K562 (cell line): ENCODE results near the gene EEF1AKMT4. TPM values are rescaled to one million over a fixed set of nuclear protein-coding genes. Genes with fewer than 3 reads are reported as not detected.

ENCODE experiments used
- BHLHE40 ChIP-seq: IDR thresholded peaks from 2 replicates; pipeline ENCODE4 v1.6.1; 2011; ENCODE audit warnings: low read length, improper control_type of control experiment
- CBX1 ChIP-seq: sonication (generic); IDR thresholded peaks from 2 replicates; pipeline ENCODE4 v1.6.1; 2016; ENCODE audit warnings: antibody characterized with exemption, low read depth, mild to moderate bottlenecking
- CCAR2 ChIP-seq: fragments of 200-400 bp; formaldehyde crosslinking; IDR thresholded peaks from 2 replicates; pipeline ENCODE4 v1.6.1; 2017; ENCODE audit warnings: mild to moderate bottlenecking, low read depth, low read length
- CREB1 ChIP-seq, 2 experiments: sonication (generic) in 1 of 2; formaldehyde crosslinking in 1 of 2; IDR thresholded peaks; 2 replicates each; pipeline versions ENCODE4 v1.6.1 to v1.8.0; 2012 to 2022; ENCODE audit warnings: inconsistent platforms in 1 of 2, mild to moderate bottlenecking in 1 of 2, missing genetic modification reagents in 1 of 2, moderate library complexity in 1 of 2
- CREB5 ChIP-seq: fragments of 250-450 bp; sonication (Bioruptor Pico); IDR thresholded peaks from 2 replicates; pipeline ENCODE4 v1.5.0; 2020; ENCODE audit warnings: mild to moderate bottlenecking
- ELF1 ChIP-seq: fragments of 200-800 bp; sonication (Bioruptor generic); IDR thresholded peaks from 2 replicates; pipeline ENCODE4 v1.6.1; 2016; ENCODE audit warnings: missing genetic modification characterization, missing compliant biosample characterization
- FIP1L1 ChIP-seq: fragments of 200-400 bp; formaldehyde crosslinking; IDR thresholded peaks from 2 replicates; pipeline ENCODE4 v1.6.1; 2018; ENCODE audit warnings: mild to moderate bottlenecking, low read depth, low read length; ENCODE audit not compliant: poor library complexity, severe bottlenecking
- FOXJ2 ChIP-seq: fragments of 200-800 bp; sonication (Bioruptor generic); IDR thresholded peaks from 2 replicates; pipeline ENCODE4 v1.6.1; 2016; ENCODE audit warnings: missing genetic modification characterization, missing compliant biosample characterization
- GMEB1 ChIP-seq: fragments of 250-450 bp; sonication (Bioruptor Pico); IDR thresholded peaks from 2 replicates; pipeline ENCODE4 v1.4.0; 2020; ENCODE audit warnings: mild to moderate bottlenecking
- HMG20A ChIP-seq: fragments of 450-650 bp; formaldehyde crosslinking; conservative IDR thresholded peaks from 2 replicates; pipeline ENCODE4 v1.4.0; 2020; ENCODE audit warnings: mild to moderate bottlenecking, mixed read lengths
- HMGXB4 ChIP-seq: sonication (generic); formaldehyde crosslinking; IDR thresholded peaks from 2 replicates; pipeline ENCODE4 v1.8.1; 2023; ENCODE audit warnings: mild to moderate bottlenecking, missing genetic modification reagents
- KDM2B ChIP-seq: fragments of 250-450 bp; sonication (Bioruptor Pico); IDR thresholded peaks from 2 replicates; pipeline ENCODE4 v1.8.0; 2021; ENCODE audit warnings: mild to moderate bottlenecking, moderate library complexity
- NCOA1 ChIP-seq: fragments of 450-650 bp; IDR thresholded peaks from 2 replicates; pipeline ENCODE4 v1.6.1; 2016; ENCODE audit warnings: low read depth
- NCOA4 ChIP-seq: fragments of 450-650 bp; IDR thresholded peaks from 2 replicates; pipeline ENCODE4 v1.6.1; 2018; ENCODE audit warnings: mild to moderate bottlenecking; ENCODE audit not compliant: partially characterized antibody
- NEUROD1 ChIP-seq: fragments of 150-350 bp; IDR thresholded peaks from 2 replicates; pipeline ENCODE4 v1.6.1; 2014; ENCODE audit warnings: borderline replicate concordance, low read length, low read depth; ENCODE audit not compliant: partially characterized antibody
- NR2C1 ChIP-seq, 2 experiments: fragments of 450-650 bp; IDR thresholded peaks; 2 replicates each; pipeline ENCODE4 v1.6.1; 2017; ENCODE audit warnings: mild to moderate bottlenecking in 2 of 2, antibody characterized with exemption in 1 of 2, inconsistent platforms in 1 of 2, missing compliant biosample characterization in 1 of 2, missing genetic modification characterization in 1 of 2
- NR4A1 ChIP-seq, 2 experiments: fragments of 250-450 bp in 1 of 2; fragments of 450-650 bp in 1 of 2; sonication (Bioruptor Pico) in 1 of 2; IDR thresholded peaks; 2 replicates each; pipeline versions ENCODE4 v1.4.0 to v1.6.1; 2016 to 2020; ENCODE audit warnings: mild to moderate bottlenecking in 2 of 2, missing compliant biosample characterization in 1 of 2, missing genetic modification characterization in 1 of 2, moderate library complexity in 1 of 2
- POU5F1 ChIP-seq: fragments of 150-350 bp; IDR thresholded peaks from 2 replicates; pipeline ENCODE4 v1.6.1; 2014; ENCODE audit warnings: borderline replicate concordance, low read length, low read depth, mild to moderate bottlenecking; ENCODE audit not compliant: partially characterized antibody
- RFX1 ChIP-seq: fragments of 450-650 bp; IDR thresholded peaks from 2 replicates; pipeline ENCODE4 v1.6.1; 2016; ENCODE audit warnings: mild to moderate bottlenecking, moderate library complexity
- TAF15 ChIP-seq: fragments of 200-400 bp; formaldehyde crosslinking; IDR thresholded peaks from 2 replicates; pipeline ENCODE4 v1.6.1; 2017; ENCODE audit warnings: mild to moderate bottlenecking, low read depth, low read length, moderate library complexity
- TFAM ChIP-seq: fragments of 250-450 bp; sonication (Bioruptor Pico); conservative IDR thresholded peaks from 2 replicates; pipeline ENCODE4 v1.5.0; 2021; ENCODE audit warnings: mild to moderate bottlenecking, moderate library complexity
- ZKSCAN1 ChIP-seq: fragments of 150-350 bp; IDR thresholded peaks from 2 replicates; pipeline ENCODE4 v1.6.1; 2016; ENCODE audit warnings: low read depth, low read length
- ZNF134 ChIP-seq: fragments of 250-450 bp; sonication (Bioruptor Pico); conservative IDR thresholded peaks from 2 replicates; pipeline ENCODE4 v1.4.0; 2020
- ZNF766 ChIP-seq: fragments of 200-800 bp; sonication (Bioruptor generic); conservative IDR thresholded peaks from 2 replicates; pipeline ENCODE4 v1.6.1; 2016; ENCODE audit warnings: missing genetic modification characterization, missing compliant biosample characterization
- polyA plus RNA-seq, 8 experiments: library from polyadenylated mRNA; depleted of rRNA in 4 of 8; stranded (reverse) in 5 of 8; unstranded in 3 of 8; fragments of >200 nt; fragmentation: Nextera tagmentation in 2 of 8; fragmentation: Illumina TruSeq in 1 of 8; extraction: Ambion mirVana in 2 of 8; extraction: Trizol in 1 of 8; gene quantifications; 2 replicates each; pipeline versions ENCODE4 v1.2.1 to v1.2.3, GENCODE V29; 2011 to 2014; ENCODE audit warnings: inconsistent platforms in 1 of 8, missing spikeins in 1 of 8
- total RNA-seq, 7 experiments: library from RNA; depleted of rRNA in 6 of 7; stranded (reverse); fragments of >200 nt in 6 of 7; fragmentation: Illumina TruSeq in 2 of 7; extraction: Trizol in 2 of 7; gene quantifications; 2 replicates each; pipeline versions ENCODE4 v1.2.1 to v1.2.3, GENCODE V29; 2011 to 2021; ENCODE audit warnings: low replicate concordance in 1 of 7

Gene EEF1AKMT4
- total and polyA plus RNA-seq, 9 of the 15 experiments (the other 6 are each of a cell fraction or from before 2014, with no cell fraction given) = 10.3 to 49.4 (median 18.9) TPM

- TF ChIP-seq NR2C1 (IDR thresholded peaks at IDR 0.05) (no peak), NR2C1 (tag; IDR thresholded peaks at IDR 0.05) (no peak), CCAR2 (no peak), TAF15 (no peak), NCOA1 (0 out of 2 replicates have a peak, but pooled peaks have one; percentile 10), HMGXB4 (peak; percentile 77; the same call in 1 of the 2 replicates), ZKSCAN1 (no peak), CBX1 (no peak), CREB1 (IDR thresholded peaks at IDR 0.05) (0 out of 2 replicates have a peak, but pooled peaks have one; percentile 11), CREB1 (CRISPR knock-in tag; IDR thresholded peaks at IDR 0.05) (no peak), ELF1 (tag) (no peak; the same call in 1 of the 2 replicates), FIP1L1 (peak; percentile 39), POU5F1 (no peak), RFX1 (no peak), ZNF766 (CRISPR knock-in tag) (no peak; the same call in 1 of the 2 replicates), ZNF134 (CRISPR knock-in tag) (no peak), HMG20A (no peak), BHLHE40 (peak; percentile 83), NR4A1 (CRISPR knock-in tag; IDR thresholded peaks at IDR 0.05) (no peak), NR4A1 (tag; IDR thresholded peaks at IDR 0.05) (no peak), FOXJ2 (tag) (no peak), CREB5 (CRISPR knock-in tag) (no peak), NEUROD1 (peak; percentile 61), GMEB1 (CRISPR knock-in tag) (no peak), NCOA4 (no peak), KDM2B (peak; percentile 78; the same call in 1 of the 2 replicates), TFAM (no peak)
Measured at GRCh38 chr3:184249412-184250166, at the start of gene EEF1AKMT4 (continued).
